Activated CD4-positive, alpha-beta T cell treated with anti-CD3 and anti-CD28 coated beads, Interleukin-2, amount 50 U/mL, for 4 hours (primary cell): ENCODE measurements around the gene OAS3.
"Not testable (repeated sequence)": the region's sequence is repeated elsewhere in the genome, so short reads cannot be mapped to it uniquely, and the experiment has no call there.

Experiments used
- DNase-seq, 2 experiments: peaks; one replicate each; pipeline ENCODE4 v3.0.0-alpha.2; 2020

The OAS3 gene

GRCh38 chr12:112927475-112927874 lies 10.8 kb upstream of the OAS3 start:
- no peak for DNase-seq

GRCh38 chr12:112927925-112928324 lies 10.3 kb upstream of the OAS3 start:
- no peak for DNase-seq

- no peak for DNase-seq
Observed at GRCh38 chr12:112928978-112929377, 9.3 kb upstream of the OAS3 start.

GRCh38 chr12:112929715-112930114 lies 8.6 kb upstream of the OAS3 start:
- DNase-seq, result no peak

GRCh38 chr12:112930350-112930749 lies 7.9 kb upstream of the OAS3 start:
- no peak for DNase-seq

GRCh38 chr12:112932485-112933128 lies 5.7 kb upstream of the OAS3 start:
- no peak for DNase-seq

GRCh38 chr12:112933129-112933505 lies 5.2 kb upstream of the OAS3 start:
- no peak for DNase-seq

- DNase-seq, result no peak
Observed at GRCh38 chr12:112936264-112936663, 2.0 kb upstream of the OAS3 start.

GRCh38 chr12:112936927-112937326 lies 1.3 kb upstream of the OAS3 start:
- DNase-seq, result no peak

GRCh38 chr12:112938751-112939150 lies 477 bp downstream of the OAS3 start:
- no peak for DNase-seq

GRCh38 chr12:112939761-112940381 lies 1.6 kb downstream of the OAS3 start:
- DNase-seq, result no peak

- no peak for DNase-seq
Observed at GRCh38 chr12:112941528-112942335, 3.5 kb downstream of the OAS3 start.

- no peak for DNase-seq
Observed at GRCh38 chr12:112942572-112942971, 4.3 kb downstream of the OAS3 start.

GRCh38 chr12:112944024-112944690 lies 5.9 kb downstream of the OAS3 start:
- DNase-seq, result no peak

GRCh38 chr12:112945515-112945914 lies 7.2 kb downstream of the OAS3 start:
- DNase-seq, result no peak

GRCh38 chr12:112946236-112947000 lies 8.1 kb downstream of the OAS3 start:
- DNase-seq, result no peak

GRCh38 chr12:112947314-112947713 lies 9.0 kb downstream of the OAS3 start:
- DNase-seq, result no peak

- no peak for DNase-seq
Observed at GRCh38 chr12:112947761-112948160, 9.5 kb downstream of the OAS3 start.

GRCh38 chr12:112948806-112949205 lies 10.5 kb downstream of the OAS3 start:
- DNase-seq, result no peak

- no peak for DNase-seq
Observed at GRCh38 chr12:112950701-112951100, 12.4 kb downstream of the OAS3 start.

- DNase-seq, result not testable (repeated sequence)
Observed at GRCh38 chr12:112957125-112957524, 18.9 kb downstream of the OAS3 start.

- no peak for DNase-seq
Observed at GRCh38 chr12:112961074-112961473, 22.8 kb downstream of the OAS3 start.

- DNase-seq, result no peak
Observed at GRCh38 chr12:112961536-112961935, 23.3 kb downstream of the OAS3 start.
